GM12873 (cell line): ENCODE measurements around the gene BCL2.

Experiments used
- CTCF ChIP-seq: IDR thresholded peaks from 2 replicates; pipeline ENCODE4 v1.5.1; 2012; ENCODE audit warnings: low read depth, mild to moderate bottlenecking, moderate library complexity, low read length, control low read depth; ENCODE audit not compliant: insufficient read depth; ENCODE audit errors: missing control alignments

Gene BCL2

GRCh38 chr18:63253014-63253413 is 66.6 kb downstream of the BCL2 start:
- TF ChIP-seq CTCF: no peak

- TF ChIP-seq CTCF: no peak
Measured at GRCh38 chr18:63249771-63250170, 69.8 kb downstream of the BCL2 start.

GRCh38 chr18:63247926-63248325 is 71.6 kb downstream of the BCL2 start:
- no peak for TF ChIP-seq CTCF

GRCh38 chr18:63247506-63247905 is 72.1 kb downstream of the BCL2 start:
- TF ChIP-seq CTCF: no peak

- TF ChIP-seq CTCF: no peak
Measured at GRCh38 chr18:63245600-63245999, 74.0 kb downstream of the BCL2 start.

GRCh38 chr18:63244607-63245006 is 75.0 kb downstream of the BCL2 start:
- no peak for TF ChIP-seq CTCF

GRCh38 chr18:63241760-63242159 is 77.8 kb downstream of the BCL2 start:
- no peak for TF ChIP-seq CTCF
